Stimulated activated CD4-positive, alpha-beta T cell treated with anti-CD3 and anti-CD28 coated beads, Interleukin-15, amount 100 ng/mL, for 48 hours (primary cell): Measurements from ENCODE around the gene TLR4.

Experiments used
- DNase-seq, 2 donors: peaks; one replicate each; pipeline ENCODE4 v3.0.0-alpha.2; 2020; ENCODE audit warnings: low read depth in 2 of 2

Gene TLR4

DNA sequence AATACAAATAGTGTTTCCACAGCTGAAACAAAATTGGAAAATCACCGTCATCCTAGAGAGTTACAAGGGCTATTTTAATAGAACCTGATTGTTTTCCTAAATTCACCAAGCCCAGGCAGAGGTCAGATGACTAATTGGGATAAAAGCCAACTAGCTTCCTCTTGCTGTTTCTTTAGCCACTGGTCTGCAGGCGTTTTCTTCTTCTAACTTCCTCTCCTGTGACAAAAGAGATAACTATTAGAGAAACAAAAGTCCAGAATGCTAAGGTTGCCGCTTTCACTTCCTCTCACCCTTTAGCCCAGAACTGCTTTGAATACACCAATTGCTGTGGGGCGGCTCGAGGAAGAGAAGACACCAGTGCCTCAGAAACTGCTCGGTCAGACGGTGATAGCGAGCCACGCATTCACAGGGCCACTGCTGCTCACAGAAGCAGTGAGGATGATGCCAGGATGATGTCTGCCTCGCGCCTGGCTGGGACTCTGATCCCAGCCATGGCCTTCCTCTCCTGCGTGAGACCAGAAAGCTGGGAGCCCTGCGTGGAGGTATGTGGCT lies at the start of gene TLR4:
TSS of gene TLR4 (plus strand) at position 380 of the 552 bp plus-strand sequence. CDS start at position 450, 70 bp downstream.
- no peak for DNase-seq

DNA sequence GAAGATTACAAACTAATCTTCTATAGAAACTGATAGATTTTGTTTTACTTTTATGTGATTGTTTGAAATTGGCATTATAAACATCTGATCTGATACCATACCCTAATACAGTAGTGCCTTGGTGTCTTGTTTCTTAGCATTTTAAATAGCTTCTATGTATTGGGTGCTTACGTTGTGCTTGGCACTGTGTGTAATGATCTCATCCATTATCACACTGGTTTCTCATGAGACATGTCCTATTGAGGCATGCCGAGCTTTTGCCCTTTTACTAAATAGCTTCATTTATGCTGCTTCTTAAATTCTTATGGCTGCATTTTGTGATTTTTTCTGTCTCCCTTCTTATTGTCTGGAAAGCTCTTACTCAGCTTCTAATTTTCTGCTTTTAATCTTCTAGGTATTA lies 48.2 kb upstream of the TLR4 start:
- no peak for DNase-seq

DNA sequence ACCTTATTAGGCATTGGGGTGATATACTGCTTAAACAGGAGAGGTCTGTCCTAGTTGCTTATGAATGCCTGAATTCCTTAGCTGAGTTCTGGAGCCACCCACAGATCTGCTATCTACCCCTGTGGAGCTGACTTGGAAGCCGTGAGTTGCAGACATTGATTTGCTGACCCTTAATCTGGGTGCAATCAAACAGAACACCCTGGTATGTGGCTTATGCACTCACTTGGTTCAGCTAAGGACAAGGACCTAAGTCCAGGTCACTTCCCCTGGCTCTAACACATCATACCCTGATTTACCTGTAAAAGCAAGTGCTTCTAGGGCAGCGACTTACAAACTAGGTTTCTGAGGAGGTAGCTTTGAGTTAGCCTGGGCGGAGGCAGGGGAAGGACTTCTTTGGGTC lies 41.6 kb upstream of the TLR4 start:
- DNase-seq, result no peak

DNA sequence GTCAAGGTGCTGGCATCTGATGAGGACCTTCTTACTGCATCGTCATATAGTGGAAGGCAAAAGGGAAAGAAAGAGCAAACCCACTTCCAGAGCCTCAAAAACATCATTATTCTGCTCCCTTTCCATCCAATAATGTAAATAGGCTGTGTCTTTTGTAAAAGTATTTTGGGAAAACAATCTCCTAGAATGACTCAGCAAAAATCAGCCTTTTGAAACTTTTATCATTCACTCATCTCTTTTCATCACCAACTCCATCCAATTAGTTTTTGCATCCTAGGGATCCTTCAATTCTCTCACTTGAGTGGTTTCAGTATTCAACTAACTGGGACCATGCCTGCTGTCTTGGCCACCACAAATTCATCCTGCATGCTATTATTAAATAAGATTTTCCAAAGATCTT lies 39.8 kb upstream of the TLR4 start:
- DNase-seq, result no peak

DNA sequence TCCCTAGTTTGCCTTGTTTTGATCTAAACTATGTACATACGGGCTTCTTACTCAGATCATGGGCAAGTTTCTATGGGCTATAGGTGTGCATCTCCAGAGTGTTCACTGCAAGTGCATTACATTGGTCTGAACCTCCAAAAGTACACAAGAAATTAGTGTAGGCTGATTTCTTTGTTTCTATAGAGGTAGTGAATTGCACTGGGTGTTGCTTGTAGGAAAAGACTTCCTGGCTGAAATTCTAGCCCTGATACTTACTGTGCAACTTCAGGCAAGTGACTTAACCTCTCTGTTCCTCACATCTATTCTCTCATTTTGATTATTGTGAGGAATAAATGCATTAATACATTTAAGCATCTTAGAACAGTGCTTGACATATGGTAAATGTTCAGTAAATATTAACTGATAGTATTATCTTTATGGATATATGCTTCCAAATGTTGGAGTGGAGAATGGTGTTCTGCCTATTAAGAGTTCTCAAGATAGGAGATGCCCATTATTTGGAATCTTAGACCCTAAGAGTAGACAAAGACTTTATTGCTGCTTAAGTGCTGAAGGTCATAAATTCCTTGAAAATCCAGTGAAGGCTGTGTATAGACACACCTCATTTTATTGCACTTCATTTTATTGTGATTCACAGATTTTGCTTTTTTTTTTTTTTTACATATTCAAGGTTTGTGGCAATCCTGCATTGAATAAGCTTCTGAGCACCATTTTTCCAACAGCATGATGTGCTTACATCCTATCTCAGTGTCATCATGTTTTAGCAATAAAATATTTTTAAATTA lies 38.4 kb upstream of the TLR4 start:
- DNase-seq, result no peak

DNA sequence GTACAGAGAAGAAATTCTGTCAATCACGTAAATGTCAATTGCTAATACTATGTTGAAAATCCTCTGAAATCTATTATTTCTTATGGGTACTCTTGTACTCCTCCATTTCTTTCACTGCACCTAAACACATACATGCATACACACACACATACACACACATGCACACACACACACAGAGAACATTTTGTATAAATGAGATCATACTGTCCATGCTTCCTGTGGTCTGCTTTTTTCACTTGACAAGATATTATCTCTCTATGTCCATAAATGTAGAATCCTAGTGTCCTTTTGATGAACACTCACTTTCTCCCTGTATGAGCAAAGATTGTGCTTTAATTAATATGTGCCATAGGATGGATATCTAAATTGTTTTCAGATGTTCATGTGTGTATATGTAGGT lies 32.7 kb upstream of the TLR4 start:
- no peak for DNase-seq

DNA sequence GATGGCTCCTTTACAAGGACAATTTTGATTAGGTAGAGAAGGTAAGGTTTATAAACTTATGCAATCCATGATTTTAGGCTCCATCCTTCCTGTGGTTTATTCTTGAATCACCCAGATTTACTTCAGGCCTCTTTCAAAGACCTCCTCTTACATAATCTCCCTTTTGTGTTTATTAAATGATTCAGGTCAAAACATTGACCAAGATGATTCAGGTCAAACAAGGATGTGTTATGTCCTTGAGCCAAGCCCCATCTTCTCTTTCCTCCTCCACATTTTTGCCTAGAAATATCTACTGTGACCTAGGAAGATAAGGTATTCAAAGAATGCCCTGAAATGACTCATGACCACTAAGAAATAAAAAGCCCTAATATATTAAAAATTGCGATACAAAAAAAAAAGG lies 31.8 kb upstream of the TLR4 start:
- no peak for DNase-seq

DNA sequence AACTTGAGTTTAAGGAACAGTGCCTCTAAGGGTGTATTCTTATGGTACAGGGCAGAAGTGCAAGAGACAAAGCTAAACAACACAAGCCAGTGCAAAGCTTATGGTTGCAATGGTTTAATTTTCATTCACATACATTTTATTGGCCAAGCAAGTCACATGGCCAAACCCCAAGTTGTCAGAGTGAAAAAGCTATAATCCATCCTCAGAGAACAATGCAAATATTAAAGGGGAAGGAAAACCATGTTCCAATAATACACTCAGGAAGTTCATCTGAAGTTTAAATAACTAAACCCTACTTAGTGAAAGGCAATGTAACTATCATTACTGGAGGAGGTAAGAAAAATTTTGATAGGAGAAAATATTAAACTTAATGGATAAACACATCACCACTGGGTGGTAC lies 26.6 kb upstream of the TLR4 start:
- no peak for DNase-seq

DNA sequence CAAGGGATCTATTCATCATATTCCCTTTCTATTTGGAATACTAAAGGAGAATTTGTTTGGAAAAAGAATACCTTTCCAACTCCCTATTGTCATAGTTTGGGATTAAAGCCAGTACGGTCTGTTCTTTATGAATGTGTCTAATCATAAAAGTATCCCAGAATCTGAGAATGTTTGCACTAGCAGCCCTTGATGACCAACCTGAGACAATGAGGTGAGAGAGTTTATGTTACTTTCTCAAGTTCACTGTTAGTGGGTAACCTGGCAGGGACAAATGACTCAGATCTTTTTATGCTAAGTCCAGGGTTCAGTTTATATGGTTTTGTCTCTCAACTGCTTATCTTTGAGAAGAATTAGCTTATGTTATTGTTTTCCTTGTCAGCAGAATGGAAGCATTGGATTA lies 25.3 kb upstream of the TLR4 start:
- DNase-seq, result no peak

DNA sequence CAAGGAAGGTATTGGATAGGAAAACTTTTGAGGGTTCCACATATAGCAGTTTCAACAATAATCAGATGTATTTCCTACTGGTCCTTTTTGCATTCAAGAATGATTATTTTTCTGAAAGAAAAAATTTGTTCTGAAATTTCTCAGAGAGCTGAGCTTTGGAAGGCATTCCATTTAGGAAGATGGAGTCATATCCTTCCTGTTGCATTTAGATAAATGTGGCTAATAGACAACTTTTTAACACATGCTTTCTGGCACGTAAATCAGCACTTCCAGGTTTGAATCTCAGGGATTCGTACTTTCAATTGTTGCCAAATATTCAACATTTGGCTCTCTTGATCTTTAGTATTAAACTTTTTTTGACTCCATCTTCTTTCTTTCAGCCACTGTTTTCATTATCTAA lies 24.8 kb upstream of the TLR4 start:
- no peak for DNase-seq

DNA sequence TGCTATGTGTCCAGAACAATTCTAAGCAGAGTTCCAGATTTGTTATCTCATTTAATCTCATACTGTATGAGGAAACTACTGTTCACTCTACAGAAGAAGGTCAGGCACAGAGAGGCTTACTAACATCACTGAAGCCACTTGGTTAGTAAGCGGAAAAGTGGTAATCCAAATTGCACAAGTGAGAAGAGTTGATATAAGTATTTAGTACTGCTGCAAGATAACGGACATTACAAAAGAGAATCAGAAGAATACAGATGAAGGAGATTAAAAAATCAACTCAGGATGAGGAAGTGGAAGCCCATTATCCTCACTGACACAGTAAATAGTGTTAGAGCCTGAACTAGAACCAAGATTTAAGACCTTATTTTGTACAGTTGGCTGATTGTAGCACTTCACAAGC lies 22.3 kb upstream of the TLR4 start:
- DNase-seq, result no peak

DNA sequence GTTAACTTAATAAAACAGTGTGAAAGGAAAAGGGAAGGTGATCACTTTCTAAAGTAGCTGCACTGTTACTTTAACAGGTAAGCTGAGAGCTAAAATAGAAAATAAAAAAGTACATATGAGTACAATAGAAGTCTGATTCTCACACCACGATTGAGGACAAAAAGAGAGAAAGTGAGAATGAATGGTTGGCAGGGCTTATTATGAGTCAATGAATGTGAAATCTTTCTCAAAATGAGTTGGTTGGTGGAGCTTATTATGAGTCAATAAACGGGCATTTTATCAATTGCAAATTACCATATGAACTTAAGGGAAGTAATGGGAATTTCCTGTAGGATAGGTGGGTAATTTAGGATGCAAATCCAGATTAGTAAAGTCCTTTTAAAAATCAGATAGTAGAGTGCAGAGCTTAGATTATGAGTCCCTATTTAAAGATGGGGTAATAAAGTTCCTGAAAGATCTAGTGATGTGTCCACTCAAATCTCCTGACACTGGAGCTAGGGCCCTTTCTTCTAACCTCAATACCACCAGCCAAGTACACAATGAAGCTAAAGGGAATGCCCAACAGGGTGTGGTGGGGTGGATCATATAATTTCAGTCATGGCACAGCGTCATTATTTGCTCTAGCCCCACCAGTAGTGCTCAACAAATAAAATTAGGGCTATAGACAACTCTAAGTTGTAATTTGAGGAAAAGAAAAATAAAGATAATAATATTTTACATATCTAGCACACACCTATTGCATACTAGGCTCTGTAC lies 21.1 kb upstream of the TLR4 start:
- DNase-seq, result no peak

DNA sequence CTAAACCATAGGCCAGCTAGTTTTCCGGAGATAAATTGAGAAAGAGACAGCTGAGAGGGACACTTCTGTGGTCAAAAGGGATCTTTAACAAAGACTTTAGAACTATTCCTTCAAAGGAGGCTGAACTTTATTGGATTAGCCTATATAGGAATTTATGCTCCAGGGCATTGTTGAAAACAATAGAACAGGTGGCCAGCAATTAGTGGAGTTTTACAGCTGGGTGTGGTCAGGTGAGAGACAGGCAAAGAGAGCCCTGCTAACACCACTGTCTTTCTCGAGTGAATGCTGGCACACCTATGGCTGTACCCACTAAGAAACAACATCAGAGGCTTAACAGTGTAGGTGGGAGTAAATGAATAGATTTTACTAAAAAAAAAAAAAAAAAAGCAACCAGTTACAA lies 16.7 kb upstream of the TLR4 start:
- no peak for DNase-seq

DNA sequence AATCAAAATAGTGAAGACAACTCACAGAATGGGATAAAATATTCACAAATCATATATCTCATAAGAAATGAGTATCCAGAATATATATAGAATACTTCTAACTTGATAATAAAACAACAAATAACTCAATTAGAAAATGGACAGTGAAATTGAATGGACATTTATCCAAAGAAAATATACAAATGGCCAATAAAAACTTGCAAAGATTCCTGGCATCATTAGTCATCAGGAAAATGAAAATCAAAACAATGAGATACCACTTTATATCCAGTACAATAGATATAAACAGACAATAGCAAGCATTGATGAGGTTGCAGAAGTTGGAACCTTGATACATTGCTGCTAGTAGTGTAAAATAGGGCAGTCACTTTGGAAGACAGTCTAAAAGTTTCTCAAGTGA lies 12.8 kb upstream of the TLR4 start:
- no peak for DNase-seq

DNA sequence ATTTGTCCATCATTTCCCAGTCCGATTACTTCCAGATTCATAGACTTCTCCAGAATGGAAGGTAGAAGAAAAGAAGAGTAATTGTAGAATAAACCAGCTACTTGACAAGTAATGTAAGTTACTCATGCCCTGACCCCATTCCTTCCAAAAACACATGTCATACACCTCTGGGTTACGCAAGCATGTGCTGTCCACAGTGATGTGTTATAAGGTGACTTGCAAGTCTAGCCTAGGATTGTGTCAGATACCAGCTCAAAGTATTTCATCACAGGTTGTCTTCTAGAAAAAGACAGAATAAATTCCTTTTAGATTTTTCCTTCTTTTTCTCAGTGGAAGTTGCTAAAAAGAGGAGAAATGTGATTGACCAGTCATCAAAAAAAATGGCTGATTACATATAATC lies 8.0 kb upstream of the TLR4 start:
- no peak for DNase-seq

DNA sequence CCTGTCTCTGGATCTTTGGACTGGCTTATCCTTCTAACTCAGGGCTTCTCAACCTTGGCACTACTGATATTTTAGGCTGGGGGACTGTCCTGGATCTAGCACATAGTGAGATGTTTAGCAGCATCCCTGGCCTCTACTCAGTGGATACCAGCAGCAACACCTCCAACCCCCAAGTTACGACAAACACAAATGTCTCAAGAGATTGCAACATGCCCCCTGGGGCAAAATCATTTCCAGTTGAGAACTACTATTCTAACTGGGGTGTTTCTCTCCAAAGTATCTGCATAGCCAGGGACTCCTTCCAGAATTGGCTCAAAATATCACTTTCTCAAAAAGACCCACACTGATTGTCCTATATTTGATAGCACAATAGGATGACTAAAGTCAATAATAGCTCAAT lies 7.2 kb upstream of the TLR4 start:
- DNase-seq, result no peak

DNA sequence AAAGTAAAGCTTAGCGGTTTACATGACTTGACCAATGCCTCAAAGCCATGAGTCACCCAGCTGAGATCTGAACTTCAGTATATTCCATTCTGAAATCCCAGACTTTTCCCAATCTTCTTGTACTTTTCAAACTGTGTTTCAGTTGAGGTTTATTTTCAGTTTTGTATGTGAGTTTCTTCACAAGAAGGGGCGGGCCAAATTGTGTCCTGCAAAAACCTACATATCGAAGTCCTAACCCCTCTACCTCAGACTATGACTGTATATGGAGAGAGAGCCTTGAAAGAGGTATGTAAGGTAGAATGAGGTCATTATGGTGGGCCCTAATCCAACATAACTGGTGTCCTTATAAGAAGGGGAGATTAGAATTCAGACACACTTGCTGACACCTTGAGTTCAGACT lies 666 bp upstream of the TLR4 start:
- no peak for DNase-seq

DNA sequence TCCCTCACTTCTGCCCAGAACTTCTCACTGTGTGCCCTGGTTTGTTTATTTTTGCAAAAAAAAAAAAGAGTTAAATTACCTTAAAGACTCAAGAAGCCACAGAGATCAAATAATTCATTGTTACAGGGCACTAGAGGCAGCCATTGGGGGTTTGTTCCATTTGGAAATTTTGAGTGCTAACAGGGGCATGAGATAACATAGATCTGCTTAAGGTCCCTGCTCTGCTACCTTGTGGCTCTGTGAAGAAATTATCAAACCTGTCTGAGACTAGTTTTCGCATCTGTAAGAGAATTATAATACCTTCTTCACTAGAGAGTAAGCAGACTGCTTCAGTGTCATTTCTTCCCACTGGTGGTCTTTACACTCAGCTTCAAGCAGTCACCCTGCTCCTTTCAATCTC lies 394 bp downstream of the TLR4 start:
- DNase-seq, result no peak

DNA sequence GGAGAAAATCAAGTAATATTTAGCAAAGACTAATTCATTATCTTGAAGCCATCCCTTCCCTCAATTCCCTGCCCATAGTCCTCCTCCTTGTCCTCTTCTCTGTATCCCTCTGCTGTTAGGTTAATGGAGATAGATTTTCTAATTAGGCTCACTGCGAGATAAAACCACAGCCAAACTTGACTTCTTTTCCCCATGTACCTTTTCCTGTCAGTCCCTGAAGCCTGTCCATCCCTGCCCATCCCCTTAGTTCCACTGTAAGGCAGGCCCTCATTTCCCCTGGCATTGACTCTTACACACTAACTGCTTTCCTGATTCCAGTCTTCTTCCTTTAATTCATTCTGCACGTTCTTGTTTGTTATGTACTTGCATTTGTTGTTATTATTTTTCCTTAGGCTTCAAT lies 1.2 kb downstream of the TLR4 start:
- DNase-seq, result no peak

DNA sequence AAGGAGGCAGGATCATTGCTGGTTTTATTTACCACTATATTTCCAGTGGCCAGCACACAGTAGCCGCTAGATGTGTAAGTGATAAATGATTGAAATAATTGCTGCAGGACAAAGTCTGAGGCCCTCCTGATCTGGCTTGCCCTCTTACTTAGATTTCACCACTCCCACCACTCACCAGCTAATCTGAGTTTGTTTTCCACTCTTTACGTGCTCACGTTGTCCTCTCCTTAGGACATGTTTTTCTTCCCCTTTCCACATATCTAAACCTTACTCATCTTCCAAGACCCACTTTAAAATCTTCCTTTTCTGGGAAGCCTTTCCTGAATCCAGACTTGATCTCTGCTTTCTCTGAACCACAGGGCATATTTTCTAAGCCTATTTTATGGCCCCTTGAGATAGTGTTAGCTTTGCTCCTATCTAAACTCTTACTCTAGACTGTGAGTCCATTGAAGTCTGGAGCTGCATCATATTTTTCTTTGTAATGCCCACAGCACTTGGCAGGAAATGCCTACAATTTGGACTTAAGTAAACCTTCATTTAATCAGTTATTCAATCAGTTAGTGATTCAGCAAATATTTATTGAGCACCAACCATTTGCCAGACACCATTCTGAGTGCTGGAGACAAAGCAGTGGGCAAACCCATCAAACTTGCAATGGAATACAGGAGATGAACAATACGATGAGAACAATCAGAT lies 2.4 kb downstream of the TLR4 start:
- DNase-seq, result no peak

DNA sequence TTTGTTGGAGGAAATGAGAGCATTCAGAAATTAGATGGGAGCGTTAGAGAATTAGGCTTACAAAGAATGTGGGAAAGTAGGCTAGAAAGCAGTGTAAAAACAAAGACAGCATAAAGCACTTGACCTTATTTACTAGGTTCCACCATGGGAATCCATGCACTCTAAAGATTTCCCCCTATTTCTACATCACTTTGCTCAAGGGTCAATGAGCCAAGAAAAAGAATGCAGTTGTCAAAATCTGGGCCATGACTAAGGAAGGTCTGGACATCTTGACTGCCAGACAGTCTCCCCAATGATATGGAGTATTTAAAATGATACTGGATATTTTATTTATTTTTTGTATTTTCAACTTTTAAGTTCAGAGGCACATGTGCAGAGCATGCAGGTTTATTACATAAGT lies 3.4 kb downstream of the TLR4 start:
- DNase-seq, result no peak

DNA sequence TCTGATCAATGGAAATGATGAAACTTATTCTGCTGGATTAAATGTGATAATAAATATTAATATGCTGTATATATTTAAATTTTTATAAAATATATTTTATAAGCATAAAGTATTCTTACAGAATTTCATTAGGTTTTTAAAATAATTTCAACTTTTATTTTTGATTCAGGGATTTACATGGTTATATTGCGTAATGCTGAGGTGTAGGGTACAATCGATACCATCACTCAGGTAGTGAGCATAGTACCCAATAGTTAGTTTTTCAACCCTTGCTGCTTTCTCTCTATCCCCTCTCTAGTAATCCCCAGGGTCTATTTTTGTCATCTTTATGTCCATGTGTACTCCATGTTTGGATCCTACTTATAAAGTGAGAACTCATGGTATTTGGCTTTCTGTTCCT lies 5.7 kb downstream of the TLR4 start:
- DNase-seq, result no peak

DNA sequence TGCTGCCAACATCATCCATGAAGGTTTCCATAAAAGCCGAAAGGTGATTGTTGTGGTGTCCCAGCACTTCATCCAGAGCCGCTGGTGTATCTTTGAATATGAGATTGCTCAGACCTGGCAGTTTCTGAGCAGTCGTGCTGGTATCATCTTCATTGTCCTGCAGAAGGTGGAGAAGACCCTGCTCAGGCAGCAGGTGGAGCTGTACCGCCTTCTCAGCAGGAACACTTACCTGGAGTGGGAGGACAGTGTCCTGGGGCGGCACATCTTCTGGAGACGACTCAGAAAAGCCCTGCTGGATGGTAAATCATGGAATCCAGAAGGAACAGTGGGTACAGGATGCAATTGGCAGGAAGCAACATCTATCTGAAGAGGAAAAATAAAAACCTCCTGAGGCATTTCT lies 10.1 kb downstream of the TLR4 start:
- DNase-seq, result no peak
